ENCODE results near the gene NUDT8.

DNA sequence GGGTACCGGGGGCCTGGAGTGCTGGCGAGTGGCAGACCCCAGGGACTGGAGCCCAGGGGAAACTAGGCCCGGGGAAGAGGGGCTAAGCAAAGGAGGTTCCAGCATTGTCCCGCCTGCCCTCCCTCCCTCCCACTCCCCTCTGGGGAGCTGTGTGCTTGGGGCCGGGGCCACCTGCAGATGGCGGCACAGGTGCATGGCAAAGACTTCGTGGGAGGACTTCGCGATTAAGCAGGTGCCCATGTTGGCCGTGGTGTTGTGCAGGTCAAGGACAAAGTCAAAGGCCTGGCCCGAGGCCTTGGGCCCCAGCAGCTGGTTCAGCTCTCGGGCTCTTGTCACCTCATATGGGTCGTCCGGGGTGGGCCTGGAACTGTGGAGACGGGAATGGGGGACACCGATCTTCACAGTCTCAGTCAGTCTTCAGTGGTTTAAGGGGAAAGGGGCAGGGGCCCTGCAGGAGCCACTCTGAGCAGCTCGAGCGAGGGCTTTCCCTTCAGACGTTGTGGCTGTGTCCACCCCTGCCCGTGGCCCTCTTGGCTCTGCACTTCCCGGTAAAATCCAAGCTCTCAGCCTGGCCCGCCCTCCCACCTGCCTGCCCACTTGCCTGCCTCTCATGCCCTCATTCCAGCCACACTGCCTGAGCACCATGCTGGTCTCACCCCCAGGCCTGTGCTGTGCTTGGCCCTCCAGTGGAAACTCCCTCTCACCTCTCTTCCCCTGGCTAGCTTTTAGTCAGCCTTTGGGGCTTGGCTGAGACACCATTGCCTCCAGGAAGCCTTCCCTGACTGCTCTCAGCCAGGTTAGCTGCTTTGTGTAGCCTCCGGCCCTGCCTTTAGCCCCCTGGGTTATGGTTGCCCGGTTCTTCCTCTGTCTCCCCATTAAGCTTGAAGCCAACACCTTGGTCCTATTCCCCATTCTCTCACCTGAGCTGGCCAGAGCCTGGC lies 16.1 kb upstream of the NUDT8 start:
- peak; percentile 43 for TF ChIP-seq CTCF (IDR thresholded peaks at IDR 0.05)
- TF ChIP-seq POLR2AphosphoS5 (IDR thresholded peaks at IDR 0.05; ENCODE audit: low read depth, low read length): no peak
